NCI-H1105 (cell line): ENCODE results near the gene PLCB1.
A peak's percentile ranks its signal among the peaks of the same experiment; 100 is the strongest.
"Not testable (repeated sequence)": the region's sequence is repeated elsewhere in the genome, so short reads cannot be mapped to it uniquely, and the experiment has no call there.

Experiments
- DNase-seq: peaks from one replicate; lab custom pipeline; 2025; lab: John Stamatoyannopoulos, UW

PLCB1 gene

DNA sequence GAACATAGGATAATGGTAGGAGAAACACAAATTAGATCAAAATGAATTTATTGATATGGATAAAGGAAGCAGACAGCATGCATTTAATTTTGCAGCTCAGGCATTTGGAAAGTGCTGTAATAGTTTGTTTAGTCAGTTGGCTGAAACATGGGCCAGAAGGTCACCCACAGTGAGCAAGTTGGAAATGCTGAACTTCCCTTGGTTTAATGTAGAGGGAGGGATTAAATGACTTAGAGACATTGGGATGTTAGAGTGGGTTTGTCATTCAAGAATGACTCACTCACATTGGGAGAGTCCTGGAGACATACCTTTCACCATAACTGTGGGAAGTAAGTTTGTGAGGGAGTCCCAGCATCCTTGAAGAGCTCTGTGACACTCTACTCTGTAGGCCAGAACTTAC is 705.3 kb downstream of the PLCB1 start:
- DNase-seq = no peak

DNA sequence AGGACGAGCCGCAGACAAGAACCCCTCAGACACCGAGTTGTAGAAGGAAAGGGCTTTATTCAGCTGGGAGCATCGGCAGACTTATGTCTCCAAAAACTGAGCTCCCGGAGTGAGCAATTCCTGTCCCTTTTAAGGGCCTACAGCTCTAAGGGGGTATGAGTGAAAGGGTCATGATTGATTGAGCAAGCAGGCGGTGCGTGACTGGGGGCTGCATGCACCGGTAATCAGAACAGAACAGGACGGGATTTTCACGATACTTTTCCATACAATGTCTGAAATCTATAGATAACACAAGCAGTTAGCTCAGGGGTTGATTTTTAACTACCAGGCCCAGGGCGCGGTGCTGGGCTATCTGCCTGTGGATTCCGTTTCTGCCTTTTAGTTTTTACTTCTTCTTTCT is 710.5 kb downstream of the PLCB1 start:
- DNase-seq = no peak

DNA sequence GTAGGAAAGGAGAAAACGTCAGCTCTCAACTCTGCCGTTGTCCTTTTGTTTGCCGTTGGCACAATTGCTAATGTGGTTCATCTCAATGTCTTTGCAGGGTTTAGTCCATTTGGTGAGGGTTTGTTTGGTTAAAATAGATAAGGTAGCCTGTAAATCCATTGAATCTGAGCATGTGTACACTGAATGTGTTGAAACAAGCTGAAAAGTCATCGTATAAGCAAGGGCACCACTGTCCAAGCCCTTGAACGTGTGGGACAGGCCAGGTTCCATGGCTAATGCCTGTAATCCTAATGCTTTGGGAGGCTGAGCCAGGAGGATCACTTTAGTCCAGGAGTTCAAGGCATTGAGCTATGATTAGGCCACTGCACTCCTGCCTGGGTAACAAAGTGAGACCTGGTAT is 712.1 kb downstream of the PLCB1 start:
- DNase-seq = no peak

DNA sequence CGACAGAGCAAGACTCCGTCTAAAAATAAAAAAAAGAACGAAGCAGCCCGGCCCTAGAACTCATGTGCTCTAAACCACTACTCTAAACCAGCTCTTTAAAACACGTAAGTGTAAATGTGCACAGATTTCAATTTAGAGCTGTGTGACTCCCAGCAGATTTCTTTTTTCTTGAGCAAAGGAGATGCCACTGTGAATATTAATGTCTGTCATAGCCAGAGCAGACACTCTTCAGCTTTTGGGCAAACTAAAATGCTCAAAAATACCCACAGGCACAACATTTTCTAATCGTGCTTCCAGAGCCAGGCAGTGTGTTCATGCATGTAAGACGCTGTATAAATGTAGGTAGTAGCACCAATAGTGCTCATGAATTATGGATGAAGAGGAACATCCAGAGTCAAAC is 717.9 kb downstream of the PLCB1 start:
- DNase-seq = no peak

DNA sequence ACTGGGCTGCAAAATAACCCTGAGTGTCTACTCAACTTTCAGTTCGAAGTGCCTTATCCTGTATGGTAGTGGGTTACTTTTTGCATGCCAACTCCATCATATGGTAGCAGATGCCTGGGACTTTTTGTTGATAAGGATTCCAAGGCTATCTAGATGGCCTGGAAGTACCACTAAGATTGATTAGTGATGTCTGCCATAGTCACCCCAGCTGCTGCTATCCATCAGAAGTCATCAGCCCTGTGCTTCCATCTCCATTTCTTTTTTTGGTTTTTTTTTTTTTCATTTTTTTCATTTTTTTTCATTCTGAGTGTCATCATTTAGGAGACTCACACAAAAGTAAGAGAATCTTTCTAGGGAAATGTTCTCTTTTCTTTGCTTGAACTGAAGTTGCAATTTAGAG is 719.4 kb downstream of the PLCB1 start:
- no peak for DNase-seq

DNA sequence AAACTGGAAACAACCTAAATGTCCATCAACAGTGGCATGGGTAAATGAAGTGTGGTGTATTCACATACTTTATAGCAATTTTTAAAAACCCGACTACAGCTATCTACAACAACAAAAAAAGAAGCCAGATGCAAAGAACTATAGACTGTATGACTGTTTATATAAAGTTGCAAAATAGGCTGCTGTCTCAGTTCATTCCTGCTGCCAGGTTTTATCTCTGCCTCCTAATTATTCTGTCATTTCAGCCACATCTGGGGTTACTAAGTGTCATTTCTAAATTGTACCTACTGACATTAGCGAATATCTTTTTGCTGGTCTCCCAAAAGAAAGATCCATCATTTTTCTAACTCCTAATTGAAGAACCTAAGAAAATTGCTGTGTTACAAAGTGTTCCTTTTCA is 719.9 kb downstream of the PLCB1 start:
- DNase-seq = not testable (repeated sequence)

DNA sequence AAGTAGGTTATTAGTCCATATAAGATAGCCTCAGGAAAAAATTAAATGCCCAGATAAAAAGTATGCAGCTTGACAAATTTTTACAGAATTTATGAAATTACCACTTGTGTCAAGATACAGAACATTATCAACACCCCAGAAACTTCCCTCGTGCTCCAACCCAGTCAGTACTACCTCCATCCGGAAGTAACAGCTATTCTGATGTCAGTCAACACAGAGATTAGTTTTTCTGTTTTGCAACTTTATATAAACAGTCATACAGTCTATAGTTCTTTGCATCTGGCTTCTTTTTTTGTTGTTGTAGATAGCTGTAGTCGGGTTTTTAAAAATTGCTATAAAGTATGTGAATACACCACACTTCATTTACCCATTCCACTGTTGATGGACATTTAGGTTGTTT is 721.1 kb downstream of the PLCB1 start:
- DNase-seq = not testable (repeated sequence)

DNA sequence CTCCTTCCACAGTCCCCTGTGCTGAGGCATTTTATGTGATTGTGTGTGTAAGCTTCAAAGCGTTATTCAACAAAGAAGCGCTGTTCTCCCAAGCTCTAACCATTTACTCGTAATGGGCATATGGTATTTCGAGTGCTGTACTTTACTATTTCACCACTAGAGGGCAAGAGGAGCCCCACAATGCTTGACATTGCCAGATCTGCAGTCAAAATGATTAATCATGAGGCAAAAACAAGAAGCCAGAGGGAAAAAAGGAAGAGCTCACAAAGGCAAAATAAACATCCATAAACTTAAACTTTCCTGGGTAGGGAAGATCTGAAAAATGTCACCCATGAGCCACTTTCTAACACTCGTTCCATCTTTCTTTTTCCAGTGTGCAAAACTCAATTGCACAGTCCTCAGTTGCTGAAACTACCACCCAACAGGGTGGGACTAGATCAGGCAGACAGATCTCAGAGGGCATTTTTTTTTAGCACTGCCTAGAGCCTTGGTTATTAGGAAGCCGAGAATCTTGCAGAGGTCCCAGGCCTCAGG is 721.8 kb downstream of the PLCB1 start:
- peak; percentile 66 for DNase-seq

DNA sequence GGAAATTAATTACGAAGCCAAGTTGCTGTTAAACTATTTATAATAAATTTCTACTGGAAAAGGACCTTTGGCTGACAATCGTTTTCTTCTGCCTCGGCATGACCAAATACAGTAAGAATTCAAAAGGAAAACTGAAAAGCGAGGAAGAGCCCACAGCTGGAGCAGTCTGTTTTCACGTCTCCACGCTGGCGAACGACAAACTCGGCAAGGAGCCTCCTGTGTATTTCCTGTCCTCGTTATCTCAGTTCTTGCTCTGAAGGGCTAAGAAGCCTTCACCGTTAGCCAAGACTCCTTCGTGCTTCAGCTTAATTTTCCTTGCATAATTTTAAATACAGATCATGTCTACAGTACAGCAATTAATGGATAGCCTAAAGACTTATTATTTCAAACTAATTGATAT is 722.5 kb downstream of the PLCB1 start:
- no peak for DNase-seq

DNA sequence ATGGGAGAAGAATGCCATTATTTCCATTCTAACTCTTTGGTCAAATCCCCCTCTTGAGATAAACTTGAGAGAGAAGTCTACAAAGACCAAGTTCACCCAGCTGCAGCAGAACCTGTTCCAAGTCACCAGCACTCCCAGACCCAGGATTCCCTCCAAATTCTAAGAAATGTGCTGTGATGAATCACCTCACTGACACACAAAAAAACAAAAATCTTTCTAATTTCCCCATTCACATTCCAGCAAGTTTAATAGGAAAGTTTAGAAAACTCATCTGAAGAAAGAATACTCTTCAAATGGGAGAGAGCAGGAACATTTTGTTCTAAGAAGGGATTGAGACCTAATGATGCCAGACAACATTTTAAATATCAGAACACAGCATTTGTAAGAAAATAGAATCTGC is 723.2 kb downstream of the PLCB1 start:
- DNase-seq = no peak

DNA sequence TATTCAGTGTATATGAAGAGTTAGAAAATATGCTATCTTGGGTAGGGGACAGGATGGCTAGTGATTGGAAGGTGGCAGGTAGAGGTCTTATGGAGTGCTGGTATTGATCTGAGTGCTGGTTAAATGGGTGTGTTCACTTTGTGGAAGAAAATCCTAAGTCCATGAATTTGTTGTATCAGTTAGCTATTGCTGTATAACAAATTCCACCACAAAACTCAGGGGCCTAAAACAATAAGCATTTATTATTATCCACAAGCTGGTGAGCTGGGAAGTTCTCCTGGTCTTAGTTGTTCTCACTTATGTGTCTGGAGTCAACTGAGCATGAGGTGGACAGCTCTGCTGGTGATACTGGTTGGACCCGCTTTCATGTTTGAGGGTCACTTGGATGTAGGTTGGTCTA is 724.6 kb downstream of the PLCB1 start:
- DNase-seq = no peak

DNA sequence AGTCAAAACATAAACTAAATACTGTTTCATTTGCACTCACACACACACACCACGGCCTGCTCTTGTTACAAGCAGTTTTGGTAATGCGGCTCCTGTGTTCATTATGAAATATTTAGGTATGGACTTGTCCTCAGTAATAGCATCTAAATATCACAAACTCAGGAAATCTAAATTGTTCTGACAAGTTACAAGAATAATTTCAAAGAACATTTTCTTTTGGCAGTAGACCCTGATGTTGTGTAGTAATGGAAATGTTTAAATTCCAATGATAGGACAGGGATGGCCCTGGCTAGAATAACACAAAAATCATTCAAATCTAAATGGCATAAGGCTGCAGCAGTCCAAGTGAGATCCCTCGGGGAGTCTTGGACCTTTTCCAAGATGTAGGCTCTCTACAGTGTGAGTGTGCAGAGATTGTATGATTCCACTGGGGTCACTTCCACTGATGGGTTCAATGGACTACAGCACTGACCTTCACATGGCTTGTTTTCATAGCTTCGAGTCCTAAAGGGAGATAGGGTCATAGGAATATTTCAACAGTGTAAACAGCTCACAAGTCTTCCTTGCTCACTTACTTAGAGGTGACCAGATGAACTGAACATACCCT is 726.2 kb downstream of the PLCB1 start:
- DNase-seq = no peak

DNA sequence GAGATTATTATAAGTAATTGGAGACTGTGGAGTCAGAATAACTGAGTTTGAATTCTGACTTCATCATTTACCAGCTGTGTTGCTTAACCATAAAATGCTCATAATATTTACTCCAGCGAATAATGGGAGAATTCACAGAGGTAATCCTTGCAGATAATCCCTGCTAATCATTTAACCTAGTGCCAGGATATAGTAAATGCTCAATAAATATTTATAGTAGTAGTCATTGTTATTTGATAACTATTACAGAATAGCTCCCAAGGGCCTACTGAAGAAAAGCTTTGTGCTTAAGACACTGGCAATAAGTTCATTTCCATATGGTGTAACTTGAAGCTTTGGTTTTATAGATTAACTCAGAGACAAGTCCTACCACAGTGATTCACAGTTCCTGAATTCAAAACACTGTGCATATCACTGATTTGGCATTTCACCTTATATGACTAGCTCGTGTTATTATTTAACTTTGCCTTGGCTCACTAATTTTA is 728.0 kb downstream of the PLCB1 start:
- DNase-seq = no peak

DNA sequence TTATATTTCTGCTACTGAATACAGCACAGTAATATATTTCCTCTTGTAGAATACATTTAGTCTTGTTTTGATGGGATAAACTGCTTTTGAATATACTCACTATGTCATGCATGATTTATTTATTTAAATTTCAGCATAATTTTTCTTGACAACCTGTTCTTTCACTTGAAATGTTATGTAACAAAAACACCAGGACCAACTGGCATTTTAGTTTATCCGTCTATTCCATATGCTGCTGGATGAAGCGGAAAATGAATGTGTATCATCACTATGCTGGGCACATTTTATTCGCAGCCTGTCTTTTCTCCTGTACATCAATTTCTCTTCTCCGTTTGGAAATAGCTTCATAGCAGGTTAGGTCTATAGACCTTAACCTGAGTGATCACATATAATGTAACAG is 730.0 kb downstream of the PLCB1 start:
- DNase-seq = no peak

DNA sequence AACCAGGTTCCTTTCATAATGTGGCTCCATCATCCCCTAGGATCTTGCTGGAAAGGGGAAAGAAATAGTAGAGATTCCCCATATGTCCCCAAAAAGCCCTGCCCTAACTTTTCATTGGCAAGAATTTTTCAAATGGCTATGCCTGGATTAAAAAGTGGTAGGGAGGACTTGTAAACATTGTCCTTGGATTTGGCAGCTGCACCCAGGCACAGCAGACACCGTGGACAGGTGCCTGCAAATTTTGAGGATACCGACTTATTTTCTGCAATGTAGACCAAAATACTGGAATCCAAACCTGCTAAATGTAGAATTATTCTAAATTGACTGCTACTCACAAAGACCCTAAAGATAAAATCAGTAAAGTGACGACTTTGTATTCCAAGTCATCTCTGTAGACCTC is 733.6 kb downstream of the PLCB1 start:
- DNase-seq = no peak

DNA sequence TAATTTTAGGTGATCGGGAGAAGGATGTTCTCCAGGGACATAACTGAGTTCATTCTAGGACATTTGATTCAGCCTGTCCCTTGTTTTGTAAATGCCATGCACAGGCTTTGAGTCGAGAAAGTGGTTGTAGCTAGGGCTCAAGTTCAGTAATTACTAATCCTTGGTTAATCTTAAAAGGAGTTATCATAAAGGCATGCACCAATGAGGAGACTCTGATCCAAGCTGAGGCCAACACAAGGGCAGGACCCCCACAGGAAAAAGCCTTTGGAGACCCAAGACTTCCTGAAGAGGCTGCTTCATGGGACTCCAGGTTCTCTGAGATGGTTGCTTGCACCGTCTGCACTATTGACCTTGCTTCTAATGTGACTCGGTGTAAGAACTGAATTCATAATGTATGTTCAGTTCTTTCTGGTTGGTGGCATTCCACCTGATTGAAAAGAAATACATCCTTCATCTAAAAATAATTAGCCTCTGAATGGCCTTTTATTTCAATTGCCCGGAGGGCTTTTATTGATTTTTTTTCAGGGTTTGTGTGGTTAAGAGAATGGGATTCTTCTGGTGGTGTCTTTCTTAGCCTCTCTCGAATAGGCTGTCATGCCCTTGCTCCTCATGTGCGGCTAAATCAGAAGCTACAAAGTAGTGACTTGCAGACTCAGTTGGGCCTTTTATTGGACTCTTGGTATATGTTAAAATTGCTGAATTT is 735.1 kb downstream of the PLCB1 start:
- no peak for DNase-seq

DNA sequence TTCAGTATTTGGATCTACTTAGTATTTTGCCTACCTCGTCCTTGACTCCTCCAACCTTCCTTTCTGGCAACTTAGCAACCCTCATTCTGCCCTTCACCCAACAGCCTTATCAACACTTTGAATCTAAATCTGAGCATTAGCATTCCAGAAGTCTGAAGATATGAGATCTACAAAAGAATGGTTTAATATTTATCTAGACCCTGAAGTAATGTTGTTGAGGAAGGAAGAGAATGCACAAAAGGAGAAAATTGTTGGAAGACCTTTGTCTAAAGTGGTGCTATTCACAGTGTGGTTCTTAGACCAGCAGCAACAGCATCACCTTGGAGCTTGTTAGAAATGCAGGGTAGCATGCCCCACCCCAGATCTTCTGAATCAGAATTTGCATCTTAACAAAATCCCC is 738.6 kb downstream of the PLCB1 start:
- DNase-seq = no peak

DNA sequence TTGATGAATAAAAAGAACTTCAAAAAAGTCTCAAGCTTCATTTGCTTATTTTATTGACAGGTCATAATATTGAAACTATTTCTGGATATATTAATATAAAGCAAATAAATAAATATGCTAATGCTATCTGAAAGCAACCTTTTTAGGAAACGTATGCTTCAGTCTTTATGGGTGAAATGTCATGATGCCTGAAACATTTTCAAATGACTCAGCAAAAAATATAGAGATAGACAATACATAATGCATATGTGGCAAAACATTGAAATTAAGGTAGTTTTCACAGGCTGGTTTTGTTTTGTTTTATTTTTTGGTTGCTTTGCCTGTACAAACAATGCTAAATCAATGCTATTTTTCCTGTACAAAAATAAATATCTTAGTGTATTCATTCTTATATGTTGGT is 742.4 kb downstream of the PLCB1 start:
- DNase-seq = no peak

DNA sequence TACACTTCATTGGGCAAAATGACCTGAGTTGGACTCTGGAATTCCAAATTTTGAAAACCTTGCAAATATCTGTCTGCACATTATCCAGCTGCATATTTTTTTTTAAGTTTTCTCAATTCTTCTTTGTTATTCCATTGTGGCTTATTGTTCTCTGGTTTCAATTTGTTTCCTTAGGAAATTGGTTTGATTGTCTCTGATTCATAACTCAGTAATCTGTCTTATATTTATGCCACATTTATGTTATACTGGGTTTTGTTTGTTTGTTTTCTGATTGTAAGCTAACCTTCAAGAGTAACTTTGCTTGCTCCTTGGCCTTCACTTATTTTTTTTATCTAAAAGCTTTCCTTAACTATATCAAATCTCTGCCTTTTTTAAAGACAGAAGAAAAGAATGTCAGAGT is 743.5 kb downstream of the PLCB1 start:
- DNase-seq = no peak

DNA sequence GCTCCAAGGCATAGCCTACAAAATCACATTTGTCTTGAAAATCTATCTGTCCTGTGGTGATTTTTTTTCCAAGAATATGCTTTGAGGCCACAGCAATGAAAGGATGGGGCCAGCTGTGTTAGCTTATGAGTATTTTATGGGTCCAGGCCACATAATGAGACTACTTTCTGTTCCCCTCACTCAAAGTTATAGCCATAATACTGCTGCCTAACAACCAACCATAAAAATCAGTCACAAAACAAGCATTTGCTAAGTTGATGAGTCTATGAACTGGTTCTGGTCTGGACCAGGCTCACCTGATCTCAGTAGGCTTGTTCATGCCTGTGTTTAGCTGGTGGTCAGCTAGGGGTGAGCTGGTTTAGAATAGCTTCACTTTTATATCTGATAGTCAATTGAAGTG is 744.3 kb downstream of the PLCB1 start:
- no peak for DNase-seq

DNA sequence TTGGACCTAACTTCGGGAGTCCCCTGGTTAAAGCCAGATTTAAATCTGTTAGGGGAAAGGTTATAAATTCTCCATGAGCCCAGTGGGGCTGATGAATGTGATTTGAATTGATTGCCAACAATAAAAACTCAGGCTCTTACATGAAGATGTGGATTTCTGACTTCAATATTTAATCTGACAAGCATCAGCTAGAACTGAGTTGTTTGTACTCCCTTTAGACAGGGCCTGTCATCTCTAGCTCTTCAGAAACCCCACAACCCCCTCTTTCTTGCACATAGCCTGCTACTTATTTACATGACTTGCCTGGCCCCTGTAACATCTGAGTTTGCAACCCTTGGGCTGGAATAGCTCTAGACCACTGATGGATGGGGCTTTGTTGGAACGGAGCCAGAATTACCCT is 745.2 kb downstream of the PLCB1 start:
- DNase-seq = no peak

DNA sequence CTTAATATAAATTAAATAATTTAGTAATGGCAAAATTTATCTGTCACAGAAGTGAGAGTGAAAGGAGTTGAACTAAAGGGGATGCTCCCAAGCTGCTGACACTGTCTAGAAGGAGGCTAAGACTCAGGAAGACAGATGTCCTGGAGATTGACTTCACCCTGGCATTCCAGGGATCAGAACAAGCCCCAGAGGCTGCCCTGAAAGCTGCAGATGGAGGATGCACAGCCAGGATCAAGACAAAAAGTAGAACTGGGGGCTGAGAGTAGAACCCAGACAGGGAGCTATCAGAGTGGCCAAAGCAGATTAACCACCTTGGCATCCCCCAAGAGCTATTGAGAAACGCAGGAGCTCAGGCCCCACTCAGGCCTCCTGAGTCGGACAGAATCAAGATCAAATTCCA is 747.6 kb downstream of the PLCB1 start:
- DNase-seq = no peak

DNA sequence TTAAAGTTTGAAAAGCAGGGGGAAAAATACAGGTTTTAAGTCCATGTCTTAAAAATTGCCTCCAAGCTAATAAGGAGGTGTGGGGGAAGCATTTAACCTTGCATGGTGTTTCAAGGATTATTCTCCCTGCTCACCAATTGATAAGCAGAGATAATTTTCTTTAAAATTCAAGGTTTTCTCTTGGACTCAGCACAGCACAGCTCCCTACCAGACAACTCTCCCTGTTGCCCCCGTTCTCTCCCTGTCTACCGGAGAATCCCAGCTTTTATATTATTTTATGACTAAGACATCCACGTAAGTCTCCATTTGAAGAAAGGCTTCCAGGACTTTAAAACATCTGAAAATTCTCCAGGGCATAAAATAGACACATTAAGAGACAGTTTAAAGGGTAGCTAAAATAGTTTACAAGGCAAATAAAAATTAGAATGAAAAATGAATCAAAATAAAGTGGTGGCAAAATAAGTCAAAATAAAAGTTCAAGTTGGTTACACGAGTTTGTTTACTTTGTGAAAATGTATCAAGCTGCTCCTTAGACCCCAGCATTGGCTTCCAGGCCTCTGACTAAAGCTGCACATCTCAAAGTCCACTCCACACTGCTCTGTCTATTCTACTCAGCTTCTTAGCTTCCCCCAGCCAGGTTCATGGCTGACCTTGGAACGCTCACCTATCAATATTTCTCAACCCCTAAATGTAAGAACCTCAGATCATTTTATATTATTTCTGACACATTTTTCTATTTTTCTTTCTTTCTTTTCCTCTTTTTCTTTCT is 748.2 kb downstream of the PLCB1 start:
- DNase-seq = no peak
